Gastroesophageal sphincter (tissue), 3 donors: ENCODE measurements around the gene SCGB3A2.

Source experiments
- CTCF ChIP-seq, 4 experiments: fragments of 200-600 bp in 2 of 4; fragments of 450-650 bp in 2 of 4; sonication (generic) in 1 of 4; IDR thresholded peaks; one replicate each; pipeline ENCODE4 v1.5.1; 2017 to 2019; ENCODE audit warnings: antibody characterized with exemption in 4 of 4, mild to moderate bottlenecking in 2 of 4, moderate library complexity in 2 of 4
- POLR2AphosphoS5 ChIP-seq: sonication (generic); formaldehyde crosslinking; IDR thresholded peaks from one replicate; pipeline ENCODE4 v1.6.1; 2017; ENCODE audit warnings: antibody characterized with exemption

GRCh38 chr5:147853372-147853987 lies 25.0 kb upstream of the SCGB3A2 start:
- TF ChIP-seq CTCF (IDR thresholded peaks at IDR 0.05) (no peak), POLR2AphosphoS5 (no peak)
